Suprapubic skin (tissue), 3 donors: ENCODE data around the gene NUCB1.

ENCODE experiments used
- EP300 ChIP-seq: sonication (generic); formaldehyde crosslinking; IDR thresholded peaks from one replicate; pipeline ENCODE4 v1.6.1; 2017; ENCODE audit warnings: antibody characterized with exemption
- POLR2A ChIP-seq, 2 donors: fragments of 450-650 bp; IDR thresholded peaks; one replicate each; pipeline ENCODE4 v1.6.1; 2017; ENCODE audit warnings: antibody characterized with exemption in 2 of 2, mild to moderate bottlenecking in 2 of 2, moderate library complexity in 2 of 2
- TF ChIP-seq, protein P1 (sequence below), 2 donors: fragments of 200-600 bp in 1 of 2; fragments of 450-650 bp in 1 of 2; sonication (generic) in 1 of 2; IDR thresholded peaks; one replicate each; pipeline ENCODE4 v1.5.1; 2016 to 2019; ENCODE audit warnings: antibody characterized with exemption in 2 of 2, mild to moderate bottlenecking in 1 of 2, moderate library complexity in 1 of 2

DNA sequence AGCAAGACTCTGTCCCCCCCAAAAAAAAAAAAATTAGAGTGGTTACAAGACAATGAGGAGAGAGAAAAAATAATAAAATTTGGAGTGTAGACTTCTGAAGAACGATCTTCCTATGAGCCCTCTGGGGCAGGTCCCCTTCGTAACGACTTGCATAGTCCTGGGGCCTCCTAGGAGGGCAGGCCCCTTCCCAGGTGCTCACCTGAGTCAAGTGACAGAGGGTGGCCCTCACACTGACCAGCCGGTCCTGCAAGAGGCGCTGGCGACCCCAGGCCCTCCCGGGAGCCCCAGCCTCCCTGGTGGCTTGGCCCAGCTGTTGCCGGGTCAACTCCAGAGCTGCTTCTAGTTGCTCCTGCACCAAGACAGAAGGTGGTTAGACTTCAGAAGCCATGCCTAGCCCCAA lies 46.6 kb upstream of the NUCB1 start:
- no peak for TF ChIP-seq POLR2A (IDR thresholded peaks at IDR 0.05)
- TF ChIP-seq, protein P1, sequence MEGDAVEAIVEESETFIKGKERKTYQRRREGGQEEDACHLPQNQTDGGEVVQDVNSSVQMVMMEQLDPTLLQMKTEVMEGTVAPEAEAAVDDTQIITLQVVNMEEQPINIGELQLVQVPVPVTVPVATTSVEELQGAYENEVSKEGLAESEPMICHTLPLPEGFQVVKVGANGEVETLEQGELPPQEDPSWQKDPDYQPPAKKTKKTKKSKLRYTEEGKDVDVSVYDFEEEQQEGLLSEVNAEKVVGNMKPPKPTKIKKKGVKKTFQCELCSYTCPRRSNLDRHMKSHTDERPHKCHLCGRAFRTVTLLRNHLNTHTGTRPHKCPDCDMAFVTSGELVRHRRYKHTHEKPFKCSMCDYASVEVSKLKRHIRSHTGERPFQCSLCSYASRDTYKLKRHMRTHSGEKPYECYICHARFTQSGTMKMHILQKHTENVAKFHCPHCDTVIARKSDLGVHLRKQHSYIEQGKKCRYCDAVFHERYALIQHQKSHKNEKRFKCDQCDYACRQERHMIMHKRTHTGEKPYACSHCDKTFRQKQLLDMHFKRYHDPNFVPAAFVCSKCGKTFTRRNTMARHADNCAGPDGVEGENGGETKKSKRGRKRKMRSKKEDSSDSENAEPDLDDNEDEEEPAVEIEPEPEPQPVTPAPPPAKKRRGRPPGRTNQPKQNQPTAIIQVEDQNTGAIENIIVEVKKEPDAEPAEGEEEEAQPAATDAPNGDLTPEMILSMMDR (IDR thresholded peaks at IDR 0.05) = no peak
- no peak for TF ChIP-seq EP300
